ENCODE results near the gene BNC1.

DNA sequence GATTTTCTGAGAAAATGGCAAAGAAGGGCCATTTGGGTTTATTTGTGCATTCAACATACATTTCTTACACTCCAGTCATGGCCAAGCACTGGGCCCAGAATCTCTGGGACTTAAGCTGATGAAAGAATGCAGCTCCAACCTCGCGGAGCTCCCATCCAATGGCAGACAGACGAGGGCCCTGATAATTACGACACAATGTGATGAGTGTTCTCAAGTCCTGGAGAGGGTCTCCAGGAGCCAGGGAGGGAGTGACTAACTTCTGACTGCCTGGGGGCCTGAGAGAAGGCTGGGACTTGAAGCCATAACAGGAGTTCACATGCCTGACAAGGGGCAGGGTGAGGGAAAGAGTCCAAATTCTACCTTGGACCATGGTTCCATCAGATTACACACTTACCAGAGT lies 42.6 kb upstream of the BNC1 start:
- TF ChIP-seq EZH2 (IDR thresholded peaks at IDR 0.05; ENCODE audit: insufficient read depth, poor library complexity, severe bottlenecking) (no peak), EZH2phosphoT487 (IDR thresholded peaks at IDR 0.05; ENCODE audit: insufficient read depth, low read depth) (no peak)
